HepG2 (cell line): ENCODE results near the gene ERFL. TPM values are rescaled to one million over a fixed set of nuclear protein-coding genes. Genes with fewer than 3 reads are reported as not detected.

Source experiments
- CHD4 ChIP-seq: fragments of 200-600 bp; sonication (generic); IDR thresholded peaks from 2 replicates; pipeline ENCODE4 v1.7.0; 2017; ENCODE audit warnings: mild to moderate bottlenecking, low read length, borderline replicate concordance
- EP300 ChIP-seq, 3 experiments: sonication (generic) in 1 of 3; formaldehyde crosslinking in 1 of 3; IDR thresholded peaks; 2 replicates each; pipeline versions ENCODE4 v1.5.1 to v1.6.1; 2011 to 2020; ENCODE audit warnings: low read depth in 2 of 3, low read length in 2 of 3, borderline replicate concordance in 1 of 3, improper control_type of control experiment in 1 of 3, mild to moderate bottlenecking in 1 of 3, missing genetic modification reagents in 1 of 3, moderate library complexity in 1 of 3
- FOXO1 ChIP-seq: sonication (generic); formaldehyde crosslinking; IDR thresholded peaks from 2 replicates; pipeline ENCODE4 v1.4.0; 2020; ENCODE audit warnings: missing genetic modification reagents
- GABPB1 ChIP-seq: IDR thresholded peaks from 2 replicates; pipeline ENCODE4 v1.6.1; 2016; ENCODE audit warnings: mild to moderate bottlenecking, missing genetic modification reagents, moderate library complexity, missing compliant biosample characterization
- GZF1 ChIP-seq: sonication (generic); formaldehyde crosslinking; IDR thresholded peaks from 2 replicates; pipeline ENCODE4 v1.5.1; 2020; ENCODE audit warnings: mild to moderate bottlenecking, missing genetic modification reagents
- HOXA3 ChIP-seq: sonication (generic); formaldehyde crosslinking; IDR thresholded peaks from 2 replicates; pipeline ENCODE4 v1.5.0; 2020; ENCODE audit warnings: missing genetic modification reagents
- JUNB ChIP-seq: sonication (generic); formaldehyde crosslinking; IDR thresholded peaks from 2 replicates; pipeline ENCODE4 v1.8.0; 2022; ENCODE audit warnings: missing genetic modification reagents, mild to moderate bottlenecking, borderline replicate concordance
- KDM5B ChIP-seq: sonication (generic); formaldehyde crosslinking; IDR thresholded peaks from 2 replicates; pipeline ENCODE4 v1.4.0; 2020; ENCODE audit warnings: missing genetic modification reagents, mild to moderate bottlenecking, borderline replicate concordance
- PAF1 ChIP-seq: IDR thresholded peaks from 2 replicates; pipeline ENCODE4 v1.6.1; 2016; ENCODE audit warnings: missing genetic modification reagents, missing compliant biosample characterization
- PTBP1 ChIP-seq: fragments of 200-400 bp; formaldehyde crosslinking; IDR thresholded peaks from 2 replicates; pipeline ENCODE4 v1.6.1; 2018; ENCODE audit warnings: low read length, low read depth; ENCODE audit not compliant: poor library complexity, severe bottlenecking
- RBFOX2 ChIP-seq: fragments of 200-400 bp; formaldehyde crosslinking; IDR thresholded peaks from 2 replicates; pipeline ENCODE4 v1.6.1; 2017; ENCODE audit warnings: low read depth, mild to moderate bottlenecking, low read length
- SALL1 ChIP-seq: sonication (generic); formaldehyde crosslinking; IDR thresholded peaks from 2 replicates; pipeline ENCODE4 v1.8.0; 2022; ENCODE audit warnings: mild to moderate bottlenecking, missing genetic modification reagents
- SKI ChIP-seq: fragments of 450-650 bp; IDR thresholded peaks from one replicate; pipeline ENCODE4 v1.6.1; 2018; ENCODE audit warnings: mild to moderate bottlenecking; ENCODE audit not compliant: partially characterized antibody
- TEAD3 ChIP-seq: optimal IDR thresholded peaks from 2 replicates; pipeline ENCODE3; 2016; ENCODE audit warnings: borderline replicate concordance
- ZFP1 ChIP-seq: IDR thresholded peaks from 2 replicates; pipeline ENCODE4 v1.6.1; 2016
- ZNF337 ChIP-seq: sonication (generic); formaldehyde crosslinking; IDR thresholded peaks from 2 replicates; pipeline ENCODE4 v1.5.1; 2020; ENCODE audit warnings: missing genetic modification reagents, low read depth, mild to moderate bottlenecking, borderline replicate concordance
- ZNF451 ChIP-seq: sonication (generic); formaldehyde crosslinking; IDR thresholded peaks from 2 replicates; pipeline ENCODE4 v1.5.0; 2020; ENCODE audit warnings: mild to moderate bottlenecking, missing genetic modification reagents
- ZNF615 ChIP-seq: sonication (generic); formaldehyde crosslinking; IDR thresholded peaks from 2 replicates; pipeline ENCODE4 v1.5.0; 2020; ENCODE audit warnings: mild to moderate bottlenecking, missing genetic modification reagents, borderline replicate concordance
- ZSCAN22 ChIP-seq: sonication (generic); formaldehyde crosslinking; IDR thresholded peaks from 2 replicates; pipeline ENCODE4 v1.4.0; 2020; ENCODE audit warnings: mild to moderate bottlenecking, missing genetic modification reagents
- polyA plus RNA-seq, 8 experiments: library from polyadenylated mRNA; depleted of rRNA in 3 of 8; stranded (reverse) in 7 of 8; unstranded in 1 of 8; fragments of >200 nt; fragmentation: Illumina TruSeq in 4 of 8; extraction: Trizol in 4 of 8; gene quantifications; 2 replicates each; pipeline versions ENCODE4 v1.2.1 to v1.2.3, GENCODE V29; 2011 to 2016; ENCODE audit warnings: low read depth in 4 of 8, missing spikeins in 1 of 8, mixed read lengths in 1 of 8; ENCODE audit not compliant: insufficient read depth in 1 of 8
- total RNA-seq, 5 experiments: library from RNA; depleted of rRNA; stranded (reverse); fragments of >200 nt; fragmentation: Illumina TruSeq; extraction: Trizol; gene quantifications; 2 replicates each; pipeline ENCODE4 v1.2.3, GENCODE V29; 2016; ENCODE audit warnings: low read depth in 1 of 5
- TF ChIP-seq, protein P1 (sequence below): sonication (generic); formaldehyde crosslinking; IDR thresholded peaks from 2 replicates; pipeline ENCODE4 v1.4.0; 2020; ENCODE audit warnings: missing genetic modification reagents, borderline replicate concordance
- TF ChIP-seq, protein P2 (sequence below): IDR thresholded peaks from 2 replicates; pipeline ENCODE4 v1.6.1; 2016; ENCODE audit warnings: low read depth, control low read depth
- TF ChIP-seq, protein P3 (sequence below): sonication (generic); formaldehyde crosslinking; IDR thresholded peaks from 2 replicates; pipeline ENCODE4 v1.5.1; 2020; ENCODE audit warnings: missing genetic modification reagents, mild to moderate bottlenecking, borderline replicate concordance

Gene ERFL
- total and polyA plus RNA-seq, 2 of the 13 experiments (the other 11 are each of a cell fraction or from before 2014, with no cell fraction given) = not detected

DNA sequence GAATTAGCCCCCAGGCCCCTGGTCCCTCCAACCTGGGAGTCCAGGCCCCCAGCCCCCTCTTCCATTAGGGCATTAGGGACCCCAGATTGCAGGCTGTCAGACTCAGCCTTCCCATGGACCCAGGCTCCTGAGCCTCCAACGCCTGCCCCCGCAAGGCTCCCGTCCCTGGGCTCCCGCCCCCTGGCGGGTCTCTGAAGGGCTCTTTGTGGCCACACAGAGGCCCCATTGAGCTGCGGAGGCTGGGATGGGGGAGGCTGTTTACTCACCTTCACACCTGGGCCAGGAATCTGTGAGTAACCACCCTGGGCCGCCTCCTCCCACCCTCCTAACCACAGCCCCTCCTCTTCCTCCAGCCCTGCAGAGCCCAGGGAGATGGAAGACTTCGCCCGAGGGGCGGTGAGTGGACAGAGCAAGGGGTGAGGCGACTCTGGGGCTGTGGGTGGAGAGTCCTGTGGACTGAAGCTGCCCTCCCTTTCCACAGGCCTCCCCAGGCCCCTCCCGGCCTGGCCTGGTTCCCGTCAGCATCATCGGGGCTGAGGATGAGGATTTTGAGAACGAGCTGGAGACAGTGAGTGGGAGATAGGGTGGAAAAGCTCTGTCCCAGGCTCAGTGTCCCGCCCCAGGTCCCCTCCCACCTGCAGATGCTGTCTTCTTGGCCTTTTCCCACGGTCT is 40.4 kb downstream of the ERFL start (continued):
- TF ChIP-seq, protein P1, sequence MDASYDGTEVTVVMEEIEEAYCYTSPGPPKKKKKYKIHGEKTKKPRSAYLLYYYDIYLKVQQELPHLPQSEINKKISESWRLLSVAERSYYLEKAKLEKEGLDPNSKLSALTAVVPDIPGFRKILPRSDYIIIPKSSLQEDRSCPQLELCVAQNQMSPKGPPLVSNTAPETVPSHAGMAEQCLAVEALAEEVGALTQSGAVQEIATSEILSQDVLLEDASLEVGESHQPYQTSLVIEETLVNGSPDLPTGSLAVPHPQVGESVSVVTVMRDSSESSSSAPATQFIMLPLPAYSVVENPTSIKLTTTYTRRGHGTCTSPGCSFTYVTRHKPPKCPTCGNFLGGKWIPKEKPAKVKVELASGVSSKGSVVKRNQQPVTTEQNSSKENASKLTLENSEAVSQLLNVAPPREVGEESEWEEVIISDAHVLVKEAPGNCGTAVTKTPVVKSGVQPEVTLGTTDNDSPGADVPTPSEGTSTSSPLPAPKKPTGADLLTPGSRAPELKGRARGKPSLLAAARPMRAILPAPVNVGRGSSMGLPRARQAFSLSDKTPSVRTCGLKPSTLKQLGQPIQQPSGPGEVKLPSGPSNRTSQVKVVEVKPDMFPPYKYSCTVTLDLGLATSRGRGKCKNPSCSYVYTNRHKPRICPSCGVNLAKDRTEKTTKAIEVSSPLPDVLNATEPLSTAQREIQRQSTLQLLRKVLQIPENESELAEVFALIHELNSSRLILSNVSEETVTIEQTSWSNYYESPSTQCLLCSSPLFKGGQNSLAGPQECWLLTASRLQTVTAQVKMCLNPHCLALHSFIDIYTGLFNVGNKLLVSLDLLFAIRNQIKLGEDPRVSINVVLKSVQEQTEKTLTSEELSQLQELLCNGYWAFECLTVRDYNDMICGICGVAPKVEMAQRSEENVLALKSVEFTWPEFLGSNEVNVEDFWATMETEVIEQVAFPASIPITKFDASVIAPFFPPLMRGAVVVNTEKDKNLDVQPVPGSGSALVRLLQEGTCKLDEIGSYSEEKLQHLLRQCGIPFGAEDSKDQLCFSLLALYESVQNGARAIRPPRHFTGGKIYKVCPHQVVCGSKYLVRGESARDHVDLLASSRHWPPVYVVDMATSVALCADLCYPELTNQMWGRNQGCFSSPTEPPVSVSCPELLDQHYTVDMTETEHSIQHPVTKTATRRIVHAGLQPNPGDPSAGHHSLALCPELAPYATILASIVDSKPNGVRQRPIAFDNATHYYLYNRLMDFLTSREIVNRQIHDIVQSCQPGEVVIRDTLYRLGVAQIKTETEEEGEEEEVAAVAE (CRISPR knock-in tag) = no peak
- TF ChIP-seq RBFOX2 = peak; percentile 63
- TF ChIP-seq, protein P2, sequence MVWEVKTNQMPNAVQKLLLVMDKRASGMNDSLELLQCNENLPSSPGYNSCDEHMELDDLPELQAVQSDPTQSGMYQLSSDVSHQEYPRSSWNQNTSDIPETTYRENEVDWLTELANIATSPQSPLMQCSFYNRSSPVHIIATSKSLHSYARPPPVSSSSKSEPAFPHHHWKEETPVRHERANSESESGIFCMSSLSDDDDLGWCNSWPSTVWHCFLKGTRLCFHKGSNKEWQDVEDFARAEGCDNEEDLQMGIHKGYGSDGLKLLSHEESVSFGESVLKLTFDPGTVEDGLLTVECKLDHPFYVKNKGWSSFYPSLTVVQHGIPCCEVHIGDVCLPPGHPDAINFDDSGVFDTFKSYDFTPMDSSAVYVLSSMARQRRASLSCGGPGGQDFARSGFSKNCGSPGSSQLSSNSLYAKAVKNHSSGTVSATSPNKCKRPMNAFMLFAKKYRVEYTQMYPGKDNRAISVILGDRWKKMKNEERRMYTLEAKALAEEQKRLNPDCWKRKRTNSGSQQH (CRISPR knock-in tag) = 0 out of 2 replicates have a peak, but pooled peaks have one; percentile 37
- no peak for TF ChIP-seq PAF1 (CRISPR knock-in tag)
- peak; percentile 89 for TF ChIP-seq FOXO1 (CRISPR knock-in tag)
- TF ChIP-seq, protein P3, sequence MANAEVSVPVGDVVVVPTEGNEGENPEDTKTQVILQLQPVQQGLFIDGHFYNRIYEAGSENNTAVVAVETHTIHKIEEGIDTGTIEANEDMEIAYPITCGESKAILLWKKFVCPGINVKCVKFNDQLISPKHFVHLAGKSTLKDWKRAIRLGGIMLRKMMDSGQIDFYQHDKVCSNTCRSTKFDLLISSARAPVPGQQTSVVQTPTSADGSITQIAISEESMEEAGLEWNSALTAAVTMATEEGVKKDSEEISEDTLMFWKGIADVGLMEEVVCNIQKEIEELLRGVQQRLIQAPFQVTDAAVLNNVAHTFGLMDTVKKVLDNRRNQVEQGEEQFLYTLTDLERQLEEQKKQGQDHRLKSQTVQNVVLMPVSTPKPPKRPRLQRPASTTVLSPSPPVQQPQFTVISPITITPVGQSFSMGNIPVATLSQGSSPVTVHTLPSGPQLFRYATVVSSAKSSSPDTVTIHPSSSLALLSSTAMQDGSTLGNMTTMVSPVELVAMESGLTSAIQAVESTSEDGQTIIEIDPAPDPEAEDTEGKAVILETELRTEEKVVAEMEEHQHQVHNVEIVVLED (CRISPR knock-in tag) = peak; percentile 64; the same call in 1 of the 2 replicates
- TF ChIP-seq ZNF337 = 0 out of 2 replicates have a peak, but pooled peaks have one; percentile 34
- peak; percentile 36 to 88; a peak in 3 of 4 replicates for TF ChIP-seq EP300 (IDR thresholded peaks at IDR 0.05; ENCODE audit: low read depth in 2 of 2, low read length in 2 of 2)
- peak; percentile 89 for TF ChIP-seq EP300 (CRISPR knock-in tag; IDR thresholded peaks at IDR 0.05; ENCODE audit: borderline replicate concordance)
- TF ChIP-seq GZF1 (CRISPR knock-in tag) = no peak
- peak; percentile 34; the same call in 1 of the 2 replicates for TF ChIP-seq KDM5B
- TF ChIP-seq HOXA3 = peak; percentile 61; the same call in 1 of the 2 replicates
- TF ChIP-seq SALL1 (CRISPR knock-in tag) = peak; percentile 59; the same call in 1 of the 2 replicates
- peak; percentile 55 for TF ChIP-seq SKI
- no peak for TF ChIP-seq ZNF615 (CRISPR knock-in tag)
- TF ChIP-seq ZSCAN22 (CRISPR knock-in tag) = peak; percentile 85
- TF ChIP-seq CHD4 = no peak
- peak; percentile 73; the same call in 1 of the 2 replicates for TF ChIP-seq JUNB (CRISPR knock-in tag)
- 0 out of 2 replicates have a peak, but pooled peaks have one; percentile 50 for TF ChIP-seq ZNF451 (CRISPR knock-in tag)
- peak; percentile 65 for TF ChIP-seq PTBP1
- peak; percentile 89 for TF ChIP-seq TEAD3 (CRISPR knock-in tag)
- 0 out of 2 replicates have a peak, but pooled peaks have one; percentile 41 for TF ChIP-seq ZFP1 (CRISPR knock-in tag)
- TF ChIP-seq GABPB1 (CRISPR knock-in tag) = peak; percentile 67
